Measurements from ENCODE around the gene ANO2.

Gene ANO2

DNA sequence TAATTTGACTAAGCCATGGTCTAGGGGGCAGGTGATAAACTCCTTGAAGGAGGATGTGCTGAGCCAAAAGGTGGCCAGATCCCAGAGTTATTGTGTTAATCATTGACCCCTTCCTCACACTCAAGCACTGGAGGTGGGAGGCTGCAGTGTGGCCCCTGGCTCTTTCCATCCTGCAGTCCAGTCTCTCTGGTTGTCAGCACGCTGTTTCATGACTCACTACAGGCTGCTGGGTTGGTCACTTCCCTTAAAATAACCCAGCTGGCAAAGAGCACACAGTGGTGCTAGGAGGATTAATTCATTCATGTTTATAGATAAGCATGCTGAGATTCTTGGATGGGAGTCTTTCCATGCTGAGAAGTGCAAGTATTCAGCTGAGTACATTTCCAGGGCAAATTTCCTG lies 228.9 kb downstream of the ANO2 start:
- Histone ChIP-seq H3K9ac (ENCODE audit: low read length) (no peak overlapping the region), H3K79me2 (ENCODE audit: low read length) (no peaks in the 10 kb centered on the region), H3K4me1 (ENCODE audit: low read length) (no peaks in the 10 kb centered on the region), H2AFZ (ENCODE audit: low read depth, low read length) (no peak overlapping the region), H3K27me3 (ENCODE audit: low read depth, low read length) (peaks cover 5% of the 10 kb centered on the region), H3K27ac (ENCODE audit: low read length) (no peak overlapping the region), H3K9me3 (ENCODE audit: insufficient read depth, low read length) (no peaks in the 10 kb centered on the region), H3K4me2 (ENCODE audit: low read length) (no peak overlapping the region), H3K4me3 (ENCODE audit: low read length) (no peak overlapping the region), H4K20me1 (ENCODE audit: insufficient read depth, low read length) (no peaks in the 10 kb centered on the region), H3K36me3 (replicated peaks; ENCODE audit: low read depth, low read length) (no peaks in the 10 kb centered on the region)
- TF ChIP-seq, protein P1, sequence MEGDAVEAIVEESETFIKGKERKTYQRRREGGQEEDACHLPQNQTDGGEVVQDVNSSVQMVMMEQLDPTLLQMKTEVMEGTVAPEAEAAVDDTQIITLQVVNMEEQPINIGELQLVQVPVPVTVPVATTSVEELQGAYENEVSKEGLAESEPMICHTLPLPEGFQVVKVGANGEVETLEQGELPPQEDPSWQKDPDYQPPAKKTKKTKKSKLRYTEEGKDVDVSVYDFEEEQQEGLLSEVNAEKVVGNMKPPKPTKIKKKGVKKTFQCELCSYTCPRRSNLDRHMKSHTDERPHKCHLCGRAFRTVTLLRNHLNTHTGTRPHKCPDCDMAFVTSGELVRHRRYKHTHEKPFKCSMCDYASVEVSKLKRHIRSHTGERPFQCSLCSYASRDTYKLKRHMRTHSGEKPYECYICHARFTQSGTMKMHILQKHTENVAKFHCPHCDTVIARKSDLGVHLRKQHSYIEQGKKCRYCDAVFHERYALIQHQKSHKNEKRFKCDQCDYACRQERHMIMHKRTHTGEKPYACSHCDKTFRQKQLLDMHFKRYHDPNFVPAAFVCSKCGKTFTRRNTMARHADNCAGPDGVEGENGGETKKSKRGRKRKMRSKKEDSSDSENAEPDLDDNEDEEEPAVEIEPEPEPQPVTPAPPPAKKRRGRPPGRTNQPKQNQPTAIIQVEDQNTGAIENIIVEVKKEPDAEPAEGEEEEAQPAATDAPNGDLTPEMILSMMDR (IDR thresholded peaks at IDR 0.05; ENCODE audit: low read depth, low read length) = no peak
- no peak for TF ChIP-seq EZH2phosphoT487 (IDR thresholded peaks at IDR 0.05; ENCODE audit: low read depth)

DNA sequence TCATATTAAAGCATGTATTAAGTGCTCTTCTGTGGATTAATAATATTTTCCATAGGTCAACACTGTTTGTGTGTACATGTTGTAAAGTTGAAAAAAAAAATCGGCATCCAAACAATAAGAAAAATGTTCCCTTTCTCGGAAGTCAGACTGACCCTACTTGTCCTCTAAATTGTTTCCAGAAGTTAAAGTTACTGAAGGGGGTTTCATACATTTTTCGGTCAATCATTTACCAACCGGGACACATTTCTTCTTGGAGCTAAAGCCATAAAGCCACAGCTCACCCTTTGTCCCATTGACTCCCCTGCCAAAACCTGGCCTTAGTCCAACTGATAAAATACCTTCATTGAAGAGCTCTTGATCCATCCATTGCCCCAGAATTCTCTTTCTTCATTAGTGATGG lies 230.0 kb downstream of the ANO2 start:
- no peak for TF ChIP-seq EZH2phosphoT487 (IDR thresholded peaks at IDR 0.05; ENCODE audit: low read depth)
- TF ChIP-seq, protein P1 (IDR thresholded peaks at IDR 0.05; ENCODE audit: low read depth, low read length) = no peak
- H3K9ac ChIP-seq (ENCODE audit: low read length) = no peak overlapping the region
- no peak overlapping the region for H3K4me3 ChIP-seq (ENCODE audit: low read length)
- no peak overlapping the region for H2AFZ ChIP-seq (ENCODE audit: low read depth, low read length)
- H4K20me1 ChIP-seq (ENCODE audit: insufficient read depth, low read length) = no peaks in the 10 kb centered on the region
- no peaks in the 10 kb centered on the region for H3K36me3 ChIP-seq (replicated peaks; ENCODE audit: low read depth, low read length)
- H3K79me2 ChIP-seq (ENCODE audit: low read length) = no peaks in the 10 kb centered on the region
- H3K9me3 ChIP-seq (ENCODE audit: insufficient read depth, low read length) = no peaks in the 10 kb centered on the region
- no peak overlapping the region for H3K27ac ChIP-seq (ENCODE audit: low read length)
- H3K4me1 ChIP-seq (ENCODE audit: low read length) = no peaks in the 10 kb centered on the region
- H3K27me3 ChIP-seq (ENCODE audit: low read depth, low read length) = peaks cover 5% of the 10 kb centered on the region
- no peak overlapping the region for H3K4me2 ChIP-seq (ENCODE audit: low read length)

DNA sequence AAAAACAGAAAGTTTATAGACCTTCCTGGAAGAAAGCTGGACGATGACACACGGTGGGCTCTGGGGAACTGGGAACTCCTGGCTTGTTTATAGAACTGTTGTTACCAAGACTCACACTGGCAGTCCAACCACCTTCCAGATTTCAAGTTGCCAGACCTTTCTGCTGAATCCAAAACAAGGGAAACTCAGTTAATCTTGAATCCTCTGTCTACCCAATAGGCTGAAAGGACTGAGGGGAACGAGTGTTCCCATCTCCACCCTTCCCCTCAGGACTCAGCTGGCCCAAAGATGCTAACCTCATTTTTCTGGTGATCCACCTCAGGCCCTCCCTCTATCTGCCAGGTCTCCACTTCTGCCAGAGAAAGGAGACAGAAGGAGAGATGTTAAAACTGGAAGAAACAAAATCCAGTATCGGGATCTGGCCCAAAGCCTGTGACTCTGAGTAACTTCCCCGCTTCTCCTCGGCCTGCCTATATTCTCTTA lies 231.4 kb downstream of the ANO2 start:
- H3K9ac ChIP-seq (ENCODE audit: low read length) = no peak overlapping the region
- H3K27me3 ChIP-seq (ENCODE audit: low read depth, low read length) = no peaks in the 10 kb centered on the region; the same call in 1 of the 2 replicates
- no peaks in the 10 kb centered on the region for H3K9me3 ChIP-seq (ENCODE audit: insufficient read depth, low read length)
- H3K4me1 ChIP-seq (ENCODE audit: low read length) = no peaks in the 10 kb centered on the region
- H3K4me2 ChIP-seq (ENCODE audit: low read length) = no peak overlapping the region
- H3K27ac ChIP-seq (ENCODE audit: low read length) = no peak overlapping the region
- H3K36me3 ChIP-seq (replicated peaks; ENCODE audit: low read depth, low read length) = no peaks in the 10 kb centered on the region
- no peaks in the 10 kb centered on the region for H3K79me2 ChIP-seq (ENCODE audit: low read length)
- no peaks in the 10 kb centered on the region for H4K20me1 ChIP-seq (ENCODE audit: insufficient read depth, low read length)
- H2AFZ ChIP-seq (ENCODE audit: low read depth, low read length) = no peak overlapping the region
- TF ChIP-seq, protein P1 (IDR thresholded peaks at IDR 0.05; ENCODE audit: low read depth, low read length) = no peak
- no peak for TF ChIP-seq EZH2phosphoT487 (IDR thresholded peaks at IDR 0.05; ENCODE audit: low read depth)
- H3K4me3 ChIP-seq (ENCODE audit: low read length) = no peak overlapping the region

DNA sequence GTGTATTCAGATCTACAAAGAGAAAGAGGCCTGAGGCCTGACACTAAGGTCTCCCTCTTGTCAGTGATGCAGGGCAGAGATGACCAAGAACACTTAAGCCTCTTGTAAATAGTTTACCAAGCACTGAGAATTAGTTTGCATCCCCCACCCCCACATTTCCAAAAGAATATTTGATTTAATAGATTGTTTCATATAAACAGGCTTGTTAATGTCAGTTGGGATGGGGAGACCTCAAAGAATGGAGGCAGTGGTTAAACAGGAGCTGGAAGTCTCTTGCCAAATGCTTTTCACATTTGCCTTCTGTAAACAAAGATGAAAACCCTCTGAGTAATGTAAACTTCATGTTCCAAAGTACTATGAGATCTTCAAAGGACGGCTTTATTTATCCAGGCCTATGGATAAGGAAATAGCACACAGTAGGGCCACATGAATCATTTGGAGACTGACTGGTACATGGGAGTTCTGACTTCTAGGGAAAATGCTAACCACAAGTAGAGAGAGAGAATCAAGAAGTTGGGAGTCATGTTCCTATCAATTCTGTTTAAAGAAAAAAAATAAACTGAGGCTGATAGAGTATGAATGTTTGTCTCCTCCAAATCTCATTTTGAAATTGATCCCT lies 234.7 kb downstream of the ANO2 start:
- no peaks in the 10 kb centered on the region for H4K20me1 ChIP-seq (ENCODE audit: insufficient read depth, low read length)
- no peak overlapping the region for H3K9ac ChIP-seq (ENCODE audit: low read length)
- H3K27me3 ChIP-seq (ENCODE audit: low read depth, low read length) = peaks cover 13% of the 10 kb centered on the region; the same call in 1 of the 2 replicates
- no peak overlapping the region for H3K27ac ChIP-seq (ENCODE audit: low read length)
- H3K9me3 ChIP-seq (ENCODE audit: insufficient read depth, low read length) = no peaks in the 10 kb centered on the region
- no peak for TF ChIP-seq EZH2phosphoT487 (IDR thresholded peaks at IDR 0.05; ENCODE audit: low read depth)
- TF ChIP-seq, protein P1 (IDR thresholded peaks at IDR 0.05; ENCODE audit: low read depth, low read length) = no peak
- H2AFZ ChIP-seq (ENCODE audit: low read depth, low read length) = no peak overlapping the region
- no peaks in the 10 kb centered on the region for H3K36me3 ChIP-seq (replicated peaks; ENCODE audit: low read depth, low read length)
- no peak overlapping the region for H3K4me3 ChIP-seq (ENCODE audit: low read length)
- H3K4me2 ChIP-seq (ENCODE audit: low read length) = no peak overlapping the region
- H3K4me1 ChIP-seq (ENCODE audit: low read length) = no peaks in the 10 kb centered on the region
- no peaks in the 10 kb centered on the region for H3K79me2 ChIP-seq (ENCODE audit: low read length)
